Omental fat pad (tissue), 4 donors: ENCODE data around the gene ATG7. TPM values are rescaled to one million over a fixed set of nuclear protein-coding genes. Genes with fewer than 3 reads are reported as not detected.

Experiments used
- ATAC-seq: fragments of 150-250 bp; one replicate; pipeline ENCODE4 v1.9.1; 2016; ENCODE audit warnings: mild to moderate bottlenecking, moderate library complexity; ENCODE audit not compliant: low FRiP score
- DNase-seq: peaks from one replicate; pipeline ENCODE4 v3.0.0-alpha.2; 2019; ENCODE audit warnings: low spot score
- CTCF ChIP-seq, 3 donors: fragments of 450-650 bp; IDR thresholded peaks; one replicate each; pipeline ENCODE4 v1.5.1; 2016 to 2017; ENCODE audit warnings: antibody characterized with exemption in 3 of 3, mild to moderate bottlenecking in 3 of 3, moderate library complexity in 2 of 3
- total RNA-seq, 4 donors: library from RNA; depleted of rRNA; stranded (reverse); fragments of >200 nt; gene quantifications; one replicate each; pipeline ENCODE4 v1.1.0, GENCODE V29; 2016

ATG7 gene
- total RNA-seq, 4 donors from 2014 or later, result 62.9 to 96.7 (median 76.2) TPM

GRCh38 chr3:11562277-11562881 is 290.2 kb downstream of the ATG7 start:
- DNase-seq, result no peak
- no peak for TF ChIP-seq CTCF (IDR thresholded peaks at IDR 0.05)
- no peak for ATAC-seq

- ATAC-seq (no peak), DNase-seq (no peak)
- no peak for TF ChIP-seq CTCF (IDR thresholded peaks at IDR 0.05)
These were observed 291.1 kb downstream of the ATG7 start for GRCh38 chr3:11563159-11563864.

GRCh38 chr3:11563865-11564185 is 291.6 kb downstream of the ATG7 start:
- TF ChIP-seq CTCF (IDR thresholded peaks at IDR 0.05), result no peak
- DNase-seq (no peak), ATAC-seq (no peak)

GRCh38 chr3:11564577-11565001 is 292.4 kb downstream of the ATG7 start:
- no peak for TF ChIP-seq CTCF (IDR thresholded peaks at IDR 0.05)
- ATAC-seq (no peak), DNase-seq (no peak)

- ATAC-seq, result no peak
- DNase-seq, result no peak
- TF ChIP-seq CTCF (IDR thresholded peaks at IDR 0.05), result no peak
These were observed 292.9 kb downstream of the ATG7 start for GRCh38 chr3:11565072-11565471.

GRCh38 chr3:11565492-11565891 is 293.3 kb downstream of the ATG7 start:
- ATAC-seq (no peak), DNase-seq (no peak)
- no peak for TF ChIP-seq CTCF (IDR thresholded peaks at IDR 0.05)

- ATAC-seq, result no peak
These were observed 293.7 kb downstream of the ATG7 start for GRCh38 chr3:11565932-11566331.

More at GRCh38 chr3:11565932-11566331, 293.7 kb downstream of the ATG7 start:
- TF ChIP-seq CTCF (IDR thresholded peaks at IDR 0.05), result no peak
- no peak for DNase-seq
